HG03460 (cell line): ENCODE data around the gene CAV1.

Experiments
- ATAC-seq: cut with Tn5 transposase; IDR thresholded peaks from one replicate; pipeline ENCODE4 v1.9.1; 2021; ENCODE audit not compliant: unreplicated experiment

CAV1 gene

DNA sequence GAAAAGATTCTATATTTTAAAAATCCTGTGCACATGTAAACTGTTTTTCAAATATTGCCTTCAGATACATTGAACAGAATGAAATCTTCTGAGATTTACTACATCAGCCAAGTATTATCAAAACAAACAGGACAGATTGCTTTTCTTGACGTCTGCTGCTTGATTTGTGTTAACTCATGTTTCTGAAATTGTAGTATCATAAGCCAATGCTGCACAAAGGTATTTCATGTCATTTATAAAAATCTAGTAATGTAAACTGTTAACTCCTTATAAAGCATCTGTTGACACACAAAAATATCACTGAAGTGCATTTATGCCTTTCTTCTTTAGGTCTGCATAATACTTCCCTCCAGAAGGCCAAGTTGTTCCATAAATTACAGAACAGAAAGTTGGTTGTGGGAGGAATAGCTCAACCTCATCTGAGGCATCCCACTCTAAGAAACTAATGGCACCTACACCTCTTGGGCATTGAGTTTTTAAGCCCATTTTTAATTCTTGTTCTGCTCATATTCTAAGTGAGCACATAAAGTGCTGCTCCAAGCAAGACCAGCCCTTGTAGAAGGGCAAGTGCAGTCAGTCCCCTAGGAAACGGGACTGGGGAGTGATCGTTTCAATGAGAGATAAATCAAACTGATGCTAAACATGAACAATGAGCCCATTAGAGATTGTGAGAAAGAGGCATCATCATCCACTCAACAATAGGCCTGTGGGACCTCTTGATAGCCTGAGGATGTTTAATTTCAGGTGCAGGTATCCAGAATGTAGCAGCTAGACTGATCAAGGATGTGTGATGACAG, 28.5 kb downstream of the CAV1 start:
- no peak for ATAC-seq

DNA sequence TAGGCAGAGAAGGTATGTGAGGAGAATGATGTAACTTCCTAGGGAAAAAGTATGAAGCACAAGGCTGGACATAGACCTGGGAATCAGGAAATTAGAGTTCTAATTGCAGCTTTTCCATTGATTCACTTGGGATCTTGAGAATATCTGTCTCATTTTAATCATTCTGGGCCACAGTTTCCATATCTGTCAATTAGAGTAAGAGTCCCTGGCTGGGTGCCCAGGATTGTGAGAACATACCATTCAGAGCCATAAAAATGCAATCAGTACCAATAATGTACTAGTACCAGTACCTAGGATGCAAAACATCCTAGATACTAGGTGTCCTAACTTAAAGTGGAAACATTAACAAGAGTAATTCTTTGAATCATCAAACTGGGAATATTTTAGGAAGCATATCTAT, 29.6 kb downstream of the CAV1 start:
- no peak for ATAC-seq

DNA sequence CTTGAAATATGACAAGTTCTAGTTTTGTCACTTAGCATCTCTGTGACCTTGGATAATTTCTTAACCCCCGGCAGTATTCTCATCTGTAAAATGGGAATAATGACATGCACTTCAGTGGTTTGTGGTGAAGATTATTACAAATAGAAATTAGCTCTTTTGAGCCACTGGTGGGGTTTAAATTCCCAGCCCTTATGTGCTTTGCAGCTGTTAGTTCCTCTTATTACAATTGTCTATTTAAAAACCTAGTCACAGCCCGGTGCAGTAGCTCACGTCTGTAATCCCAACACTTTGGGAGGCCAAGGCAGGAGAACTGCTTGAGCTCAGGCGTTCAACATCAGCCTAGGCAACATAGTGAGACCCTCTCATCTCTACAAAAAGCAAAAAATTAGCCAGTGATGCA, 30.1 kb downstream of the CAV1 start:
- ATAC-seq, result no peak

DNA sequence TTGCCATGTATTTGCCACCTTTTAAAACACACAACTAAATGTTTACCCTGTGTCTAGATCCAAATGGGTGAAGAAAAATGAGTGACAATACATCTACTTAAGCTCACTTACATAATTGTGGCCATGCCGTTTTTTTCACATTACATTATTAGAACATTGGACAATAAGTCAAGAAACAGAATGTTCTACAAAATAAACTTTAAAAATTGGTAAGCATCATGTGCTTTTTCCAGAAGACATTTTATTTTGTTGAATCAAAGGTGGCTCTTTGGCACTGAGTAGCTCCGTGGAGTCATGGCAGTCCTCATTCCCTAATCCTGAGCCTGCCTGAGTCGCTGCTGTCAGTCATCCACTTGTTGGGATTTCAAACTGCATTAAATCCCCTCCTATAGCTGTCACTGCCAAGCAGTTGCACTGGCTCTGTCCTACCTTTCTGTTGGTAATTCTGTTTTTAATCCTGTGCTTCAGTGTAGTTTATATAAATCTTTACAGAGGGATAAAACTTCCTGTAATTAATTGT, 32.3 kb downstream of the CAV1 start:
- ATAC-seq, result no peak

DNA sequence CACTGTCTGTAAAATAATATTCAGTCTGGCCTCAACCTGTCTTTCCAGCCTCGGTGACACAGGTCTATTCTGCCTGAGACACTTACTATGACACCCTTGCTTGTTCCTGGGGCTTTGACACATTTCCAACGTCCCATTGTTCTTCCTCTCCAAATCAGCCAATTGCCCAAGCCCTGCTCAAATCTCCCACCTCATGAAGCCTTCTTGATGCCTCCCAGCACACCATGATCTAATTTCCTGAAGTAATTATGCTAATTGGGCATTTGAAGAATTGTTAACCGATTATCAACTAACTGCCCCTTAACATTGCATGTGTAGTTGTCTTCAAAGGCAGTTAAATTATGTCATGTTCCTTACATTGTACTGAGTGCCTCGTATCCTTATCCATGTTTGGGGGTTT, 33.1 kb downstream of the CAV1 start:
- ATAC-seq, result no peak

DNA sequence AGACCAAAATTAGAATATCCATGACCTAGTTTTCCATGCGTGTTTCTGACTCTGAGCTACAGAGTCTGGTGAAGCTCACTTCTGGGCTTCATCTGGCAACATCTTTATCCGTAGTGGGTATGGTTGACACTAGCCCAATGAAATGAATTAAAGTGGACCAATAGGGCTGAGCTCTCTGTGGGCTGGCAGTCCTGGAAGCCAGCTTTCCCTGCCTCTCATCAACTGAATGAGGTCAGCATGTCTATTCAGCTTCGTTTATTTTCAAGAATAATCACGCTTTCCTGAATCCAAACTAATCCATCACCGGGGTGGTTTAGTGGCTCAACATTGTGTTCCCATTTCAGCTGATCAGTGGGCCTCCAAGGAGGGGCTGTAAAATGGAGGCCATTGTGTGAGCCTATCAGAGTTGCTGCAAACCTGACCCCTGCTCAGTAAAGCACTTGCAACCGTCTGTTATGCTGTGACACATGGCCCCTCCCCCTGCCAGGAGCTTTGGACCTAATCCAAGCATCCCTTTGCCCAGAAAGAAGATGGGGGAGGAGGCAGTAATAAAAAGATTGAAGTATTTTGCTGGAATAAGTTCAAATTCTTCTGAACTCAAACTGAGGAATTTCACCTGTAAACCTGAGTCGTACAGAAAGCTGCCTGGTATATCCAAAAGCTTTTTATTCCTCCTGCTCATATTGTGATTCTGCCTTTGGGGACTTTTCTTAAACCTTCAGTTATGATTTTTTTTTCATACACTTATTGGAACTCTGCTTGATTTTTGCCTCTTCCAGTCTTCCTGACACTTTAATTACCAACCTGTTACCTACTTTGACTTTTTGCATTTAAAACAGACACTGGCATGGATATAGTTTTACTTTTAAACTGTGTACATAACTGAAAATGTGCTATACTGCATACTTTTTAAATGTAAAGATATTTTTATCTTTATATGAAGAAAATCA, 35.5 kb downstream of the CAV1 start:
- ATAC-seq, result no peak

DNA sequence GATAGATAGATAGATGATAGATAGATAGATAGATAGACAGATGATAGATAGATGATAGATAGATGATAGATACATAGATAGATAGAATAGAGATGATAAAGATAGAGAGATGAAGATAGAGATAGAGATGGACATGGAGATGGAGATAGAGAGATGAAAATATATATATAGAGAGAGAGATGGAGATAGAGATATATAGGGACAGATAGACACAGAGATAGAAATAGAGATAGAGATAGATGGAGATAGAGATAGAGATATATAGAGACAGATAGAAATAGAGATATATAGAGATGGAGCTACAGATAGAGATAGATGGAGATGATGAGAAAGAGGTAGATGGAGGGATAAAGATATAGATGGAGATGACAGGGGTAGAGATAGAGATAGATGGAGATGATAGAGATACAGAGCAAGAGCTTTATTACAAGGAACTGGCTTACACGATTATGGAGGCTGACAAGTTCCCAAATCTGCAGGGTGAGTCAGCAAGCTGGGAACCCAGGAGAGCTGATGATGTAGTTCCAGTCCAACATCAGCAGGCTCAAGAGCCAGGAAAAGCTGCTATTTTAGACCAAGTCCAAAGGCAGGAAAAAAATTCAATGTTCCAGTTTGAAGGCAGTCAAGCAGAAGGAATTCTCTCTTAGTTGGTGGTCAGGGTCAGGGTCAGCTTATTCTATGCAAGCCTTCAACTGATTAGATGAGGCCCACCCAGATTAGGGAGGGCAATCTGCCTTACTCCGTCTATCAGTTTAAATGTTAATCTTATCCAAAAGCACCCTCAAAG, 37.1 kb downstream of the CAV1 start:
- no peak for ATAC-seq

DNA sequence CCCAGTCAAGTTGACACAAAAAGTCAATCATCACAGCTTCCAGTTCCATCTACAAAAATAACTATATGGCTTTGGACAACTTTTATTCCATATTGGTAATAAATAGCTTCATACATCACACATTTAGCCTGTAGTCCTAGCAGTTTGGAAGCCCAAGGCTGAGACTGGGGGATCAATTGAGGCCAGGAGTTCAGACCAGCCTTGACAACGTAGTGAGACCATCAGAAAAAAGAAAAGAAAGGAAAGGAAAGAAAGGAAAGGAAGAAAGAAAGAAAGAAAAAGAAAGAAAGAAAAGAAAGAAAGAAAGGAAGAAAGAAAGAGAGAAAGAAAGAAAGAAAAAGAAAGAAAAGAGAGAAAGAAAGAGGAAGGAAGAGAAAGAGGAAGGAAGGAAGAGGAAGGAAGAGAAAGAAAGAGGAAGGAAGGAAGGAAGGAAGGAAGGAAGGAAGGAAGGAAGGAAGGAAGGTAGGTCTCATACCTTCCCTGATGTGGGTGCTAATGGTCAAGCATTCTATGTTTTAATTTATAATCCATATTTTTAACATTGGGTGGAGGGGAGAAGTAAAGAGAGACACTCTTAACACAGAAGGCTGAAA, 37.8 kb downstream of the CAV1 start:
- ATAC-seq, result no peak

DNA sequence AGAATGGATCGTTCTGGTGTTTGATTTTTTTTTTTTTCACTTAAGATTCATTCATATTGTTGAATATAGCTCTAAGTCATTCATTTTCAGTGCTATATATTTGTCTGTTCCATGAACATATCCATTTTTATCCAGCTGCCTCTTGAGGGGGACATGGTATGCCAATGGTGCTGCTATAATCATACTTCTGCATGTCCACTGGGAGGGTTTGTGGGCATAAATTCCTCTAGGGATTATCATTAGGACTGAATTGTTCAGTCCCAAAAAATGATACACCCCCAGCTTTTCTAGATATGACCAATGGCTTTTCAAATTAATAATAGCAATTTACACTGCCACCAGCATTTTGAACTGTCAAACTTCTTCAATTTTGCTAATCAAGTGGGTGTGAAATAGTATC, 41.1 kb downstream of the CAV1 start:
- no peak for ATAC-seq

DNA sequence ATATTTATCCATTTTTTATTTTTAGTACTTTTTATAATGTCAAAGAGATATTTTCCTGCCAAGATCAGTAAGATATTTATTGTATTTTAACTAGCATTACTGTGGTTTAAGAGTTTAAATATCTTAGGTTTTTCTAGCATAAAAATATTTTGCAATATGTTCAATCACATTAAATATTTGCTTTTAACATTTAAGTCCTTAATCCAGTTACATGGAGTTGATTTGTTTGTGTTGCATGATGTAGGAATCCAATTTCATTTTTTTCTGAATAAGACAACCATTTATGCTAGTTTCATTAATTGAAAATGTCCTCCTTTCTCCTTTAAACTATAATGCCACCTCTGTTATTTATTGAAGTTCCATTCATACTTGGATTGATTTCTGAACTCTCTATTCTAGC, 41.8 kb downstream of the CAV1 start:
- ATAC-seq, result no peak

DNA sequence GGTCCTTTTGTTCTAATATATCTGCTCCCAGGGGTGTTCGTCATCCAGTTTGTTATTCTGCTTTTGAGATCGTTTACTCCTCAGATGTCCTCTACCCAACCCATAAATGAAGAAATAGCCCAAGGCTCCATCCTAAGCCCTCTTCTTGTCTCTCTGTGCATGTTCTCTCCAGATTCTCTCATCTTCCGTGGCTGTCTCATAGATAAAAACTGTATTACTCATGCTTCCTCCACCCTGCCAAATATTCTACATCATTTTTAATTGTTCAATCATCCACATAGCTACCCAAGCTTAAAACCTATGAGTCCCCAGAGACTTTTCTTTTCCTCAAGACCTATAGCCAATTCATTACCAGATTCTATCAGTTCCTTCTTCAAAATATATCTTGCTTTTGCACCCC, 44.9 kb downstream of the CAV1 start:
- ATAC-seq, result no peak

DNA sequence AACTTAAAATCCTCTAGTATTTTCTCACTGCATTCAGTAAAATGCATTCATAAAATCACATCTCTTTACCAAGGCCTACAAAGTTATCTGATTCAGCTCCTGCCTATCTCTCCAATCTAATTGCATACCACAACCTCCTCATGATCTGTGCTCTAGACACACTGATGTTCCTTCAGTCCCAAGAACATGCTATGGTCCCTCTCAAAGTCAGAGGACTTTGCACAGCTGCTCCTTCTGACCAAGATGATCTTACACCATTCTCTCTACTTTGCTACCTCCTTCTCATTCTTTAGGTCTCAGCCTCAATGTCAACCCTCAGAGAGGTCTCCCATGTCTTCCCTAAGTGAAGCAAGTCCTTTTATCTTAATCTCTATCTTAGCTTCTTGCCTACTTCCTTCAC, 45.5 kb downstream of the CAV1 start:
- no peak for ATAC-seq

DNA sequence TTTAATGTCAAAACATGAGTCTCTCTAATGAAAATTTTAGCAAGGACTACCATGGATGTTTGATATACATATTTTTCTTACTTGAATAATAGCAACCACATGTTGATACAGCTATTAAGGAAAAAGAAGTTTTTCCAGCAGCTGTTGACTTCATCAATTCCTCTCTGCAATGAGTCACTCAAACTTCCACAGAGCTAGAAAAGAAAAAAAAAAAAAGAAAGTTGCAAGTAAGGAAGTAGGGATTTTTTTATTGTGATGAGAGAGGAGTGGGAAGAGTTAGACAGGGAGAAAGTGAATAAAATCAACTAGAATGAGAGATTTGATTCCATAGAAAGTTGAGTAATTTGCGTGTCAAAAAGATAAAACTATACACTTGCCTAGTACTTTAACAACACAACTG, 46.2 kb downstream of the CAV1 start:
- no peak for ATAC-seq

DNA sequence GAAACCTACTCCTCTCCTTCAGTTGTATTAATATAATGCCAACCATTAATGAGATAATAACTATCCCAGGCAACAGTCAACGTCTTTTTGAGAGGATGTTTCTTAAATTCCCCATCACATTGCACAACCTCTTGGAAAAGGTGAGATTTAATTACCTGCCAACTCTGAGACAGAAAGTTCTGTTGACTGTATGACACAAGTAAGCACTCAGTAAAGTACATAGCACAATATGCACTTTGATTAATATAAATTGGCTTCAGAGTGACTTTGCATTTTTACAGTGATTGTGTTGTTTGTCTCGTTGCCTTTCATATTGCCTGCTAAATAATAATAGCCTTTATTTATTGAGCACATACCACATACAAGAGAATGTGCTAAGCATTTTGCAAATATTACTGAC, 46.7 kb downstream of the CAV1 start:
- ATAC-seq, result no peak

DNA sequence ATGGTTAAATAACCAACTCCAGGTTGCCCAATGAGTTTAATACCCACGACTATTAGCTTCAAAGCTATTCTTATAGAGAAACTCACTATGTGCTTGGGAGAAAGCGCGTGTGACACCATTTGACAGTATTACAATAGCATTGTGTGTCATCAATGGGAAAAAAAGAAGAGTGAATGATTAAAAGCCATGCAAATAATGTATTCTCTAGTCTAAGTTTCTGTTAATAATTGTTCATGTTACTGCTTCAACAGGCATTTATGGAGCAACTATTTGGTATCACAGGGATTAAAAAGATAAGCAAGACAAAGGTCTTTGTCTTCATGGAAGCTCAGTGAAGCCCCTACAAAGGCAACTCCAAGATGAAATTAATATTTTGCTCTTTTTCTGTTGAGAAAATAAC, 47.2 kb downstream of the CAV1 start:
- no peak for ATAC-seq

DNA sequence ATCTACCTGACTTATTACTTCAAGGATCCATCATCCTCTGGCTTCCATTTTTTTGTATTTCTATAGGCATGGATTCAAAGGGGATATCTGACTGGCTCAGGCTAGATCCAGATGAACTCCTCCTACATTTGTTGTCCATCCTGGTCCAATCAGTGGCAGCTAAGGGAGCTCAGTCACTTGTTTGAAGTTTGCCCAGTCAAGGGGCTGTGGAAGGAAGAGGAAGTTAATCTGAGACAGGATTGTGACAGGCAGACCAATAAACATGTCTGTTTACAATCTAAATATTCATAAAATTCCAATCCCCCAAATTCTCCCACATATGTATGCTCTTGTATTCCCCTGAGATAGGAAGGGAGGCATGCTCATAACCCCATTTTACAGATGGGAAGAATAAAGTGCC, 48.7 kb downstream of the CAV1 start:
- ATAC-seq, result no peak

DNA sequence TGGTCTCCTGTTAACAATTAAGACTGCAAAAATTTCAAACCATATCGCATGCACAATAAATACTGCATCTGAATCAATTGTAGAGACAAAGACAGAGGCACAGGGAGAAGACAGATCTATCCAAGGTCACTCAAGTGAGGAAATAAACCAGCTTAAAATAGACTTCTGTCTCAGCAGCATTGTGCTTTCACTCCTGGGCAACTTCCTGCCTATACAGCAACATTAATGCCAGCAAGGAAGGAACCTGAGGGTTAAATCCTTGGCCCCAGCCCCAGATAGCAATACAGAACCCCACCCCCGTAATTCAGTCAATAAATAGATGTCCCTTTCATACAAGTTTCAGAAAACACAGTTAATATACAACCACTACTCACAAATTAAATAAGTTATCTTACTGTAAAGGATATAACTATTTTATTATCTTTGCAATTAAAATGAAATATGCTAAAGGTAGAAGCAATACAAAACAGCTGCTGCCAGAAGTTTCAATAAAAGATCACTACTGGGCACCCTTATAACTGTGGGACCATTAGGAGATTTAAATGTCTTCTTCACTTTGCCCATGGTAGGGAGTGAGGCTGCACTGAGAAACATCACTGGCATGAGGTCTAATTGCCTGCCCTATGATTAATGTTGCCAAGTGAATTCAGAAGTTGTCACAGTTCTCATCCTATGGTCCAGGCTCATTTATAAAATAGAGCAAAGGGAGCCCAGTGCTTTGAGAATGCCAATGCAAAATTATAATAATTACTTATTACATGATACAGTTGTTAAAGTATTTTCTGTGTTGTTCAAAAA, 49.4 kb downstream of the CAV1 start:
- peak; percentile 27 for ATAC-seq

DNA sequence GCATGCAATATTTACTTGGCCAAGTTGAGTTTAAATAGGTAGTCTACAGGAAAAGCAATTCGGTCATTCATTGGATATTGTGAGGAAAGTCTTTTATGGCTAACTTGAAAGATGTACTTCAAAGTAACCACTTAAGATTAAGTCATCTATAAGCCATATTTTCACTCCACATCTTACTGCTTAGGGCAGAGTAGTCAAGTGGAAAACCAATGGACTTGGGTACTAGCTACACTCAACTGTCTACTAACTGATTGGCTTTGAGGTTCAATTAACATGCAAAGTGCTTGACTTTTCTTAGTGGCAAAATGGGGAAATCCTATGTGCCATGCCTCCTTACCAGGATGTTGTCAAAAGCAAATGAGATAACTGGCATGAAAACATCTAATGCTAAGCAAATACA, 51.0 kb downstream of the CAV1 start:
- ATAC-seq, result peak; percentile 24

DNA sequence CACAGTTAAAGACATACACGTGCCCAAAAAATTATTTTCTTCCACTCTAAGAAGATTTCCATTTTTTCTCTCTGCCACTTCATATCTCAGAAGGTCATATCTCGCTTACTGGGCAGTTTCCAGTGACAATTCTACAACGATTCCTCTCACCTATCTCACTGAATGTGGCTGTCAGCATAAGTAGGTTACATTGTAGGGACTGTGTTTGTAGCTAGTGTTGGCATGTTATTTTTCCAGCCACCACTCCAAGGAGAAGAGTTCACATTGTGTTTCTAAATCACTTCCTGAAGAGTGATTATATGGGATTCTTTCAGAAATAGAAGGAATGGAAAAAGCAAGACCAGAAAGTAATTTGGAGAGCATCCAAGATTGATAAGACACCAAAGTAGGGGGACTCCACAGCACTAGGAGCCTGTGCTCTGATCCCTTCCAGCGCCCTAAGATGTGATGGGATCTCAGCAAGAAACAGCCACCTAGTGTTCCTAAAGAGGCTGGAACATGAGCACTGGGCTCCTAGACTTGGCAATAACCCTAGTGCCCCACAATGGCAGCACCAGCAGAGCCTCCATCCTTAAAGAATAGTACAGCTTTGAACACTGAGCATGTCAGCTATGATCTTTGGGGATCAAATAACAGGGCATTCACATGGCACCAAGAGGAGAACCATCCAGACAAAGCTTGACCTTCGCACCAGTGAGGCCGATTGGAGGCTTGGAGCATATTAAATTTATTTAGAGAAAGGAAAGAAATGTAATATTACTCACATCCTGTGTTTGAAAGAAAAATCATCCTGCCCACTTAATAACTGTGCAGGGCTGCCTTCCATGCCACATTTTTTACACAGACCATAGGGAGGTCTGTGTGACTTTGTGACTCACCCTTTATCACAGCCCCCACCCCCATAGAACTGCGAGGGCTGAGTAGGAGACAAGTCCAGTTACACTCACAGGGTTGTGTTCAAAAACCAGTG, 51.8 kb downstream of the CAV1 start:
- peak; percentile 19 for ATAC-seq
